ENCODE data around the gene EXOC3. TPM values are rescaled to one million over a fixed set of nuclear protein-coding genes. Genes with fewer than 3 reads are reported as not detected.

Gene EXOC3
- total RNA-seq, 1 donor from 2014 or later, result 47.3 TPM

GRCh38 chr5:432928-433791 lies 9.8 kb upstream of the EXOC3 start:
- intact Hi-C loops (cut with DNase I), result loop anchor here (10.0 kb wide), 1 partner anchor 118 kb away; no protein-coding TSS in a partner anchor
- DNase-seq (ENCODE audit: missing footprints), result no peak
- ATAC-seq, result no peak

DNA sequence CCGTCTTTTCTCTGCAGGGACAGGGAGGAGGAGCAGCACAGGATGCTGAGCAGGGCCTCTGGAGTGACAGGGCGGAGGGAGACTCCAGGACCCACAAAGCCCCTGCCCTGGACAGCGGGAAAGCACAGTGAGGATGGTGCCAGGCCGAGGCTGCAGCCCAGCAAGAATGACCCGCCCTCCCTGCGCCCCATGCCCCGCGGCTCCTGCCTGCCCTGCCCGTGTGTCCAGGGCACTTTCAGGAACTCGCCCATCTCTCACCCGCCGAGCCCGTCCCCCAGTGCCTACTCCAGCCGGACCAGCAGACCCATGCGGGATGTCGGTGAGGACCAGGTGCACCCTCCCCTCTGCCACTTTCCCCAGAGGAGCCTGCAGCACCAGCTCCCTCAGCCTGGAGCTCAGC lies 9.1 kb upstream of the EXOC3 start:
- intact Hi-C loops (cut with DNase I), result loop anchor here (10.0 kb wide), 1 partner anchor 119 kb away; no protein-coding TSS in a partner anchor
- DNase-seq (ENCODE audit: missing footprints), result no peak
- ATAC-seq, result no peak

DNA sequence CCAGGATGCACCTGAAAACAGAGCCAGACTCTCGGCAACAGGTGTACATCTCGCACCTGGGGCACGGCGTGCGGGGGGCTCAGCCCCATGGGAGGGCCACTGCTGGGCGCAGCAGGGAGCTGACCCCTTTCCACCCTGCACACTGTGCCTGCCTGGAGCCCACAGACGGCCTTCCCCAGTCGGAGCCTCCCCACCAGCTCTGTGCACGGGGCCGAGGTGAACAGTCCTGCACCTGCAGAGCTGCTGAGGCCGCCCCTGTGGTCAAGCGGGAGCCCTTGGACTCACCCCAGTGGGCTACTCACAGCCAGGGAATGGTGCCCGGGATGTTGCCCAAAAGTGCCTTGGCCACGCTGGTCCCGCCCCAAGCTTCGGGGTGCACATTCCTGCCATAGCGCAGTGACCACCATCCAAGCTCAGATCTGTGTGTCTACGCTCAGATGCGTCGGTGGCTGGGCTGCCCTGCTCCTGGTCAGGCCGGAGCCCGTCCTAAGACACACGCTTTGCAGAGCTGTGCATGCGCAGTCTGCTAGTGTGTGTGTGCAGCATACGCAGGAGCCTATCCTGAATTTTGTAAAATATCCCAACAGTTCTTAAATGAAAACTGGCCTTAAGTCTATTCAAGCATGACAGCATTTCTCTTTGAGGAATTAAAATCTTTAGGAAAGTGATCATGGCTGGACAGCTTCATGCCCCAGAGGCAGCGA lies 8.4 kb upstream of the EXOC3 start:
- intact Hi-C loops (cut with DNase I), result loop anchor here (10.0 kb wide), 1 partner anchor 120 kb away; no protein-coding TSS in a partner anchor
- ATAC-seq (no peak), DNase-seq (ENCODE audit: missing footprints) (no peak)

- intact Hi-C loops (cut with DNase I), result loop anchor here (10.0 kb wide), 1 partner anchor 120 kb away; no protein-coding TSS in a partner anchor
- DNase-seq (ENCODE audit: missing footprints) (no peak), ATAC-seq (no peak)
Measured at GRCh38 chr5:435156-435790, 7.7 kb upstream of the EXOC3 start.

GRCh38 chr5:435961-436640 lies 6.9 kb upstream of the EXOC3 start:
- intact Hi-C loops (cut with DNase I), result loop anchor here (10.0 kb wide), 1 partner anchor 121 kb away; no protein-coding TSS in a partner anchor
- DNase-seq (ENCODE audit: missing footprints) (no peak), ATAC-seq (no peak)

DNA sequence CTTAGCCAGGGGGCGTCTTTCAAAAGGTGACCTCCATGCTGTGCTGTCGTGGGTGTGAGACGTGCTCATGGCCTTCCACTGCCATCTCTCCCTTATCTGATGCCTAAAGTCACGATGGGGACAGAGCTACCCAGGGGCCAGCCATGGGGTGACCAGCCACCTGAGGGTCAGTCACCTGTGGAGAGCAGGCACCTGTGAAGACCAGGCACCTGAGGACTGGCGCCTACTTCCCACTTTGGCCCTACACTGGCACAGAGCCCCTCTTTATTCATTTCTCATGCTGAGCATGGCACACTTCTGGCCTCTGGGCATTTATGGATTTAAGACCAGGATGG lies 6.4 kb upstream of the EXOC3 start:
- DNase-seq (ENCODE audit: missing footprints) (no peak), ATAC-seq (no peak)
- intact Hi-C loops (cut with DNase I), result loop anchor here (10.0 kb wide), 1 partner anchor 122 kb away; no protein-coding TSS in a partner anchor

- intact Hi-C loops (cut with DNase I), result loop anchor here (10.0 kb wide), 1 partner anchor 123 kb away; no protein-coding TSS in a partner anchor
- DNase-seq (ENCODE audit: missing footprints) (no peak), ATAC-seq (no peak)
Measured at GRCh38 chr5:437281-437771, 5.7 kb upstream of the EXOC3 start.

DNA sequence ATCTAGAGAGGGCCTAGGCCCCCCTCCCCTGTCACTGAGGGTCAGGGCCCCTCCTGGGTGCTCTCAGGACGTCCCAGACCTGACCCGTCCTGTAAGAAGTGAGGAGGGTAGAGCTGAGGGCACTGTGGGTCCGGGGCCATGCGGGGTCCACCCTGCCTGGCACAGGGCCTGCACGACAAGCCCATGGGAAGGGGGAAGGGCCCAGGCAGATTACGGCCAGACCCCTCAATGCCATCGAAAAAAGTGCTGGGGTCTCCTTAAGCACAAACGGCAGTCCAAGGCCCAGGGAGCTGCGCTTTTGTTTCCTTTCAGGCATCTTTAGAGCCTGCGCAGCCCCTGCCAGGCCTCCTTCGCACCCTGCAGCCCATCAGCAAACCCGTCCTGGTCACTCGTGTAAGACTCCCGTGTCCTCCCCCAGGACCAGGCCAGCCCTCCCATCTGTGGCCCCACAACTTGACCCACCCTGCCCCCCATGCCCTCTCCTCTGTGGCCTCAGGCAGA lies 4.4 kb upstream of the EXOC3 start:
- no peak for DNase-seq (ENCODE audit: missing footprints)
- intact Hi-C loops (cut with DNase I), result loop anchor here (10.0 kb wide), 1 partner anchor 124 kb away; no protein-coding TSS in a partner anchor
- ATAC-seq, result no peak

DNA sequence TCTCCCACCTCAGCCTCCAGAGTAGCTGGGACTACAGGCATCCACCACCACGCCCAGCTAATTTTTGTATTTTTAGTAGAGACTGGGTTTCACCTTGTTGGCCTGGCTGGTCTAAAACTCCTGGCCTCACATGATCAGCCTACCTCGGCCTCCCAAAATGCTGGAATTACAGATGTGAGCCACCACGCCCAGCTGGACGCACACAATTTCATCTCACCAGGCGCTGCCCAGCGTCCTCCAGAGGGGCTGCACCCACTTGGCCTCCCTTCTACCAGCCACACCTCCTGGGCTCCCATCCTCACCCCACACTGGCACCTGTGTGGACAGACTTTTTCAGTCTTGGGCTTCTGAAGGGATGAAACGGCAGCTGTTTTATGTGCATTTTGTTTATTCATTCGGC lies 3.8 kb upstream of the EXOC3 start:
- intact Hi-C loops (cut with DNase I), result loop anchor here (10.0 kb wide), 1 partner anchor 124 kb away; no protein-coding TSS in a partner anchor
- DNase-seq (ENCODE audit: missing footprints) (no peak), ATAC-seq (no peak)

DNA sequence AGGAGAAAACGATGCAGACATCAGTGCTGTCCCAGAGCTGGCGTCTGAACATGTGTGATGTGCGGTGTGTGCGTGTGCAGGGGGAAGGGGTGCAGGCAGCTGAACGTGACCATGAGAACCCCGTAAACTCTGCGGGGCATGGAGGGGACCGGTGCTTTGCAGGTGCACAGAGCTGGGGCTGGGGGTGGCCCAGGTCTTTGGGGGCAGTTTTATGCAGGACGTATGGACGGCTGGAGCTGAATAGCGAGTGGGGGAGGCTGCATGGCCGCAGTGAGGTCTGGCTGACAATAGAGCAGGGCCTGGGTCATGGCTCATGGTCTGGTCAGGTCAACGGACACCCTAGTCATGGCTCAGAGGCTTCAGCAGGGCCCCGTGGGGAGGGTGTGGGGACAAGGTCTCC lies 3.3 kb upstream of the EXOC3 start:
- ATAC-seq (no peak), DNase-seq (ENCODE audit: missing footprints) (no peak)

DNA sequence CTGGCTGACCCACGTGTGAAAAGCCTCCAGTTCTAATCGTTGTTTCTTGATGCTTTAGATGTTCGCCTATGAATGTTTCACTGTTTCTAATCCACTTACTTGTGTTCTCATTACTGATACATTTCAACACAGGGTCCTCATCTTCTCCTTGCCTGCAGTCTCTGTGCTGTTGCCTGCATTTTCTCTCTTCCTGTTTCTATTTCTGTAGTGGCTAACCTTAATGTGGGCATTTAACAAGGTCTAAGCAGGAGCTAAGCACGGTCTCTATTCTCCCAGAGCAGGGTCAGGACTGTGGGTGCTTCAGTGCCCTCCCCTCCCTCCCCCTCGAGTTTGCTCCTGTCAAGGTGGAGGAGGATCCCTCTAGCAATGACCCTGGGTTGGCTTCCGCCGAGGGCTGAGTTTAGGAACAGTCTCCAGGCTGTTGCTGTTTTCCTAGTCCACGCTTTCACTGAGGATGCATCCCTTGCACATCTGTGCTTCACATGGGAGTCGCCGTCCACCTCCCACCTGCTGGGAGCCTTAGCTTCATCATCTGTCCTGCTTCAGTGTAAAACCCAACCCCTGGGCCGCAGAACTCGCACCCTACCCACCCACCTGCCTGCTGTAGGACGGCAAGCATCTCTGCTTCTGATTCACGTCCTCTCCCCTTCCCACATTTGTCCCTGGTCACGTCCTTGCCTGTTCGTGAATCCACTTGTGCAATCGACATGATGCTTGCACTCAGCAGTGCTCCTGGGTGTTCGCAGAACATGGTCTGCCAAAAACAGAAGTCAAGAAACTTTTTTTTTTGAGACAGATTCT lies 2.4 kb upstream of the EXOC3 start:
- DNase-seq (ENCODE audit: missing footprints) (no peak), ATAC-seq (no peak)
- intact Hi-C loops (cut with DNase I), result no loop called here

More for the DNA sequence above, 3.3 kb upstream of the EXOC3 start:
- intact Hi-C loops (cut with DNase I), result loop anchor here (10.0 kb wide), 1 partner anchor 125 kb away; no protein-coding TSS in a partner anchor

GRCh38 chr5:441996-442334 lies 1.0 kb upstream of the EXOC3 start:
- no peak for DNase-seq (ENCODE audit: missing footprints)
- no peak for ATAC-seq
- intact Hi-C loops (cut with DNase I), result no loop called here

DNA sequence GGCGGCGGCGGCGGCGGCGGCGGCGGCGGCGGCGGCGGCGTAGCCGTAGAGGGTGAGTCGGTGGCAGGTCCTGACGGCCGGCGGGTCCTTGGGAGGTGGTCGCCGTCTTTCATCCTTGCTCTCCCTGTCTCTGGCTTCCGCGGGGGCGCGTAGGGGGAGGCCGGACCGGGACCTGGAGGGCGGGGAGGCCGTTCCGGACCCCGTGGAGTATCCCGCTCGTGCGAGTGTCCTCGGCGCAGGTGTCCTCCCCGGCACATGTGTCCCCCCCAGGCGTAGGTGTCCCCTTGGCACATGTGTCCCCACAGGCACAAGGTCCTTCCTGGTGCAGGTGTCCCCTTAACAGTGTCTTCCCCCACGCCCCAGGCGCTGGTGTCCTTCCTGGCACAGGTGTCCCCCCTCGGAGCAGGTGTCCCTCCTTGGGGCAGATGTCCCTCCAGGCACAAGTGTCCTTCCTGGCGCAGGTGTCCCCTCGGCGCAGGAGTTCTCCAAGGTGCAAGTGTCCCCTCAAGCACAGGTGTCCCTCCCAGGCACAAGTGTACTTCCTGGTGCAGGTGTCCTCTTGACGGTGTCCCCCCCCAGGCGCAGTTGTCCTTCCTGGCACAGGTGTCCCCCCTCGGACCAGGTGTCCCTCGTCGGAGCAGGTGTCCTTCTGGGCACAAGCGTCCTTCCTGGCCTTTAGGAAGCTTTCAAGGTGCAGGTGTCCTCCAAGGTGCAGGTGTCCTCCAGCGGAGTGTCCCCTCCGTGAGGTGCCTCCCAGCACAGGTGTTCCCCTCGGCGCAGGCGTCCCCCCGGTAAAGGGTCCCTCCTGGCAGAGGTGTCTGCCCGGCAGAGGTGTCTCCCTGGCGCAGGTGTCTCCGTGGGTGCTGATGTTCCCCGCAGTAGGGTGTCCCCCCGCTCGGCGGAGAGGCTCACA lies 519 bp downstream of the EXOC3 start:
- intact Hi-C loops (cut with DNase I), result no loop called here
- DNase-seq (ENCODE audit: missing footprints) (peak; percentile 72), ATAC-seq (peak; percentile 10)

- intact Hi-C loops (cut with DNase I), result no loop called here
- no peak for ATAC-seq
Measured at GRCh38 chr5:444226-444625, 1.2 kb downstream of the EXOC3 start.

DNA sequence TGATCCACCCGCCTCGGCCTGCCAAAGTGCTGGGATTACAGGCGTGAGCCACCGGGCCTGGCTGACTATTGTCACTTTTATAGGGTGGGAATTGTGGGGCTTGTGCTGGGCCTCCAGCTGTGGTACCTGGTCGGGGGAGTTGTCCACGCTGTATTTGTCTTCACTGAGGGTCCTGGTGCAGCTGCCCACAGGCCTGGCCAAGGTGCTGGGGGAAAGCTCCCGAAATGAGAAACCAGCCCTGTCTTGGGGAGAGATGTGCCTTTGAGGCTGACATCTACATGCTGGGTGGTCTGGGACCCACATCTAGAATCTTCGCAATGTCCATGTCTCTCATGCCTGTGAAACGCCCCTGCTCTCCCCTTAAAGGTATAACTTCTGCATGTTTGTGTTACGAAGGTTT lies 2.6 kb downstream of the EXOC3 start:
- intact Hi-C loops (cut with DNase I), result loop anchor here (5.0 kb wide), 1 partner anchor 457 kb away; no protein-coding TSS in a partner anchor
- DNase-seq (ENCODE audit: missing footprints) (no peak), ATAC-seq (no peak)

More at GRCh38 chr5:444226-444625, 1.2 kb downstream of the EXOC3 start:
- no peak for DNase-seq (ENCODE audit: missing footprints)

- DNase-seq (ENCODE audit: missing footprints) (no peak), ATAC-seq (no peak)
- intact Hi-C loops (cut with DNase I), result loop anchor here (5.0 kb wide), 1 partner anchor 456 kb away; no protein-coding TSS in a partner anchor
Measured at GRCh38 chr5:446066-446882, 3.3 kb downstream of the EXOC3 start.

All from Right ventricle myocardium inferior (tissue), 1 donor.